Breast epithelium (tissue), 3 donors: ENCODE results near the gene GLIPR2.

Experiments
- POLR2A ChIP-seq: fragments of 450-650 bp; IDR thresholded peaks from one replicate; pipeline ENCODE4 v1.6.1; 2016; ENCODE audit warnings: antibody characterized with exemption, mild to moderate bottlenecking, moderate library complexity
- TF ChIP-seq, protein P1 (sequence below), 3 donors: fragments of 450-650 bp; IDR thresholded peaks; one replicate each; pipeline ENCODE4 v1.5.1; 2016 to 2017; ENCODE audit warnings: antibody characterized with exemption in 3 of 3, mild to moderate bottlenecking in 3 of 3, moderate library complexity in 3 of 3

DNA sequence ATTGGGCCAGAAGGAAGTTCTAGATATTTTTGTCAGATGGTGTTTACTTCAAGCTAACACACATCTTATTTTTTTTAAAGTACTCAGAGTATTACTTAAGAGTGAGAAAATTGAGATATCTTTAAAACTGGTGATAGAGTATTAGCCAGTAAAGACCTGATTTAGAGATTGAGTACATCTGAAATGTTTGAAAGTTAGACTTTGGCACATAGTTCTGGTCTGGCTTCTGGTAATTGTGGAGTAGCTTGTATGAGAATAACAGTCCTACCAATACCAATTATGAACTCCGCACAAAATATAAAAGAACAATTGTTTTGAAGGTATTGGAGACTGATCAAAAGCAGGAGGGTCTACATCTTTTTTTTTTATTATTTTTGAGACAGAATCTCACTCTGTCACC lies 44.5 kb upstream of the GLIPR2 start:
- TF ChIP-seq, protein P1, sequence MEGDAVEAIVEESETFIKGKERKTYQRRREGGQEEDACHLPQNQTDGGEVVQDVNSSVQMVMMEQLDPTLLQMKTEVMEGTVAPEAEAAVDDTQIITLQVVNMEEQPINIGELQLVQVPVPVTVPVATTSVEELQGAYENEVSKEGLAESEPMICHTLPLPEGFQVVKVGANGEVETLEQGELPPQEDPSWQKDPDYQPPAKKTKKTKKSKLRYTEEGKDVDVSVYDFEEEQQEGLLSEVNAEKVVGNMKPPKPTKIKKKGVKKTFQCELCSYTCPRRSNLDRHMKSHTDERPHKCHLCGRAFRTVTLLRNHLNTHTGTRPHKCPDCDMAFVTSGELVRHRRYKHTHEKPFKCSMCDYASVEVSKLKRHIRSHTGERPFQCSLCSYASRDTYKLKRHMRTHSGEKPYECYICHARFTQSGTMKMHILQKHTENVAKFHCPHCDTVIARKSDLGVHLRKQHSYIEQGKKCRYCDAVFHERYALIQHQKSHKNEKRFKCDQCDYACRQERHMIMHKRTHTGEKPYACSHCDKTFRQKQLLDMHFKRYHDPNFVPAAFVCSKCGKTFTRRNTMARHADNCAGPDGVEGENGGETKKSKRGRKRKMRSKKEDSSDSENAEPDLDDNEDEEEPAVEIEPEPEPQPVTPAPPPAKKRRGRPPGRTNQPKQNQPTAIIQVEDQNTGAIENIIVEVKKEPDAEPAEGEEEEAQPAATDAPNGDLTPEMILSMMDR (IDR thresholded peaks at IDR 0.05): no peak
- TF ChIP-seq POLR2A: no peak
